H9 (cell line): ENCODE measurements around the gene PBOV1. TPM values are rescaled to one million over a fixed set of nuclear protein-coding genes. Genes with fewer than 3 reads are reported as not detected.

ENCODE experiments used
- DNase-seq: peaks from one replicate; pipeline ENCODE4 v3.0.0-alpha.2; 2017
- H2AFZ ChIP-seq: one replicate; pipeline ENCODE4 v1.6.1; 2013; ENCODE audit warnings: mild to moderate bottlenecking, low read length, control low read depth, moderate library complexity
- H2AK5ac ChIP-seq: 2 replicates; pipeline ENCODE4 v1.6.1; 2013; ENCODE audit warnings: low read length, control low read depth, mixed read lengths; ENCODE audit not compliant: insufficient read length
- H2BK120ac ChIP-seq: one replicate; pipeline ENCODE4 v1.6.1; 2013; ENCODE audit warnings: low read depth, mild to moderate bottlenecking, low read length, control low read depth, inconsistent platforms; ENCODE audit not compliant: poor library complexity, severe bottlenecking
- H2BK12ac ChIP-seq: 2 replicates; pipeline ENCODE4 v1.6.1; 2013; ENCODE audit warnings: low read length, control low read depth, mixed read lengths, low read depth; ENCODE audit not compliant: insufficient read length
- H2BK15ac ChIP-seq: 2 replicates; pipeline ENCODE4 v1.6.1; 2013; ENCODE audit warnings: low read depth, low read length, control low read depth
- H2BK20ac ChIP-seq: one replicate; pipeline ENCODE4 v1.6.1; 2013; ENCODE audit warnings: low read depth, mild to moderate bottlenecking, low read length, control low read depth, inconsistent platforms; ENCODE audit not compliant: poor library complexity, severe bottlenecking
- H2BK5ac ChIP-seq: 2 replicates; pipeline ENCODE4 v1.6.1; 2013; ENCODE audit warnings: low read length, control low read depth, mixed read lengths; ENCODE audit not compliant: insufficient read length
- H3K14ac ChIP-seq: 2 replicates; pipeline ENCODE4 v1.6.1; 2013; ENCODE audit warnings: low read length, control low read depth; ENCODE audit not compliant: insufficient read depth
- H3K18ac ChIP-seq: 2 replicates; pipeline ENCODE4 v1.6.1; 2013; ENCODE audit warnings: low read depth, mild to moderate bottlenecking, mixed read lengths, low read length, control low read depth; ENCODE audit not compliant: insufficient read length
- H3K23ac ChIP-seq: 2 replicates; pipeline ENCODE4 v1.6.1; 2013; ENCODE audit warnings: low read length, control low read depth, mixed read lengths, low read depth; ENCODE audit not compliant: insufficient read length
- H3K23me2 ChIP-seq: 2 replicates; pipeline ENCODE4 v1.6.1; 2013; ENCODE audit warnings: low read depth, mild to moderate bottlenecking, mixed read lengths, low read length, control low read depth; ENCODE audit not compliant: insufficient read length, poor library complexity, severe bottlenecking
- H3K27ac ChIP-seq: 2 replicates; pipeline ENCODE4 v1.5.1; 2013; ENCODE audit warnings: low read length, control low read depth, mixed read lengths, low read depth; ENCODE audit not compliant: insufficient read length
- H3K27me3 ChIP-seq: 2 replicates; pipeline ENCODE4 v1.6.1; 2013; ENCODE audit warnings: low read length, control low read depth, inconsistent platforms; ENCODE audit not compliant: insufficient read depth
- H3K4ac ChIP-seq: 2 replicates; pipeline ENCODE4 v1.6.1; 2013; ENCODE audit warnings: low read depth, mild to moderate bottlenecking, control low read depth, inconsistent platforms, low read length, moderate library complexity
- H3K4me1 ChIP-seq: 2 replicates; pipeline ENCODE4 v1.6.1; 2013; ENCODE audit warnings: low read length, control low read depth, inconsistent platforms; ENCODE audit not compliant: insufficient read depth
- H3K4me2 ChIP-seq: 2 replicates; pipeline ENCODE4 v1.6.1; 2013; ENCODE audit warnings: low read length, control low read depth, mixed read lengths; ENCODE audit not compliant: insufficient read length, insufficient read depth
- H3K56ac ChIP-seq: 2 replicates; pipeline ENCODE4 v1.6.1; 2013; ENCODE audit warnings: low read depth, mild to moderate bottlenecking, mixed read lengths, low read length, control low read depth; ENCODE audit not compliant: insufficient read length
- H3K79me1 ChIP-seq: 2 replicates; pipeline ENCODE4 v1.6.1; 2013; ENCODE audit warnings: low read depth, mild to moderate bottlenecking, moderate library complexity, low read length, control low read depth, inconsistent platforms; ENCODE audit not compliant: insufficient read depth, poor library complexity, severe bottlenecking
- H3K79me2 ChIP-seq: 2 replicates; pipeline ENCODE4 v1.6.1; 2013; ENCODE audit warnings: low read length, control low read depth, inconsistent platforms; ENCODE audit not compliant: insufficient read depth
- H3K9ac ChIP-seq: 2 replicates; pipeline ENCODE4 v1.6.1; 2013; ENCODE audit warnings: low read length, control low read depth, mixed read lengths; ENCODE audit not compliant: insufficient read length; ENCODE audit errors: extremely low read depth
- H3K9me3 ChIP-seq: one replicate; pipeline ENCODE4 v1.6.1; 2013; ENCODE audit warnings: low read depth, low read length, inconsistent platforms; ENCODE audit not compliant: control insufficient read depth
- H3T11ph ChIP-seq: one replicate; pipeline ENCODE4 v1.6.1; 2013; ENCODE audit warnings: mild to moderate bottlenecking, low read length, control low read depth, inconsistent platforms
- H4K20me1 ChIP-seq: one replicate; pipeline ENCODE4 v1.6.1; 2013; ENCODE audit not compliant: control insufficient read depth, insufficient read length, insufficient read depth
- H4K5ac ChIP-seq: 2 replicates; pipeline ENCODE4 v1.6.1; 2013; ENCODE audit warnings: low read depth, mild to moderate bottlenecking, mixed read lengths, low read length, control low read depth; ENCODE audit not compliant: insufficient read length
- H4K8ac ChIP-seq: replicated peaks from 2 replicates; pipeline ENCODE4 v1.6.1; 2013; ENCODE audit warnings: low read length, control low read depth, mixed read lengths, low read depth; ENCODE audit not compliant: insufficient read length
- H4K91ac ChIP-seq: 2 replicates; pipeline ENCODE4 v1.6.1; 2013; ENCODE audit warnings: low read depth, mild to moderate bottlenecking, moderate library complexity, mixed read lengths, low read length, control low read depth; ENCODE audit not compliant: insufficient read length
- H3K27ac Mint-ChIP-seq, 3 experiments: 2 replicates in 2 of 3; 3 replicates in 1 of 3; pipeline ENCODE4 v1.8.0; 2020 to 2021; ENCODE audit warnings: mixed read lengths in 3 of 3, mild to moderate bottlenecking in 1 of 3, moderate library complexity in 1 of 3
- H3K27me3 Mint-ChIP-seq: 2 replicates; pipeline ENCODE4 v1.8.0; 2021; ENCODE audit warnings: low read depth, mild to moderate bottlenecking, moderate library complexity, mixed read lengths
- H3K36me3 Mint-ChIP-seq, 3 experiments: 2 replicates in 2 of 3; 3 replicates in 1 of 3; pipeline ENCODE4 v1.8.0; 2020 to 2021; ENCODE audit warnings: low read depth in 3 of 3, mixed read lengths in 3 of 3; ENCODE audit not compliant: insufficient read depth in 1 of 3
- H3K4me1 Mint-ChIP-seq, 2 experiments: 2 replicates each; pipeline ENCODE4 v1.8.0; 2020; ENCODE audit warnings: mixed read lengths in 2 of 2
- H3K4me3 Mint-ChIP-seq, 2 experiments: 2 replicates in 1 of 2; 3 replicates in 1 of 2; pipeline ENCODE4 v1.8.0; 2020 to 2021; ENCODE audit warnings: mild to moderate bottlenecking in 2 of 2, mixed read lengths in 2 of 2, moderate library complexity in 1 of 2
- H3K9me3 Mint-ChIP-seq, 2 experiments: 2 replicates in 1 of 2; 3 replicates in 1 of 2; pipeline ENCODE4 v1.8.0; 2020; ENCODE audit warnings: mild to moderate bottlenecking in 2 of 2, mixed read lengths in 2 of 2, moderate library complexity in 1 of 2
- CTCF ChIP-seq: fragments of 200-600 bp; sonication (generic); conservative IDR thresholded peaks from 3 replicates; pipeline ENCODE4 v1.8.0; 2021; ENCODE audit warnings: antibody characterized with exemption, mild to moderate bottlenecking
- WGBS: extraction: QIAGEN DNeasy Blood & Tissue Kit; methylation state at CpG from one replicate; pipeline ENCODE4 v1.1.7; 2013; ENCODE audit warnings: missing lambda C conversion rate, low lambda C conversion rate, mixed read lengths; ENCODE audit not compliant: insufficient read length; ENCODE audit errors: extremely low coverage; 5-methylcytosine and 5-hydroxymethylcytosine counted together
- total RNA-seq: library from RNA; stranded (reverse); gene quantifications from 2 replicates; pipeline ENCODE4 v1.2.1, GENCODE V29; 2021

The PBOV1 gene
- total RNA-seq, 1 experiment from 2014 or later = not detected

- Histone ChIP-seq H4K20me1 (no peaks in the 10 kb centered on the region), H3K27me3 (no peaks in the 10 kb centered on the region), H3K56ac (no peak overlapping the region), H2BK12ac (no peak overlapping the region), H2AFZ (no peak overlapping the region), H3K27ac (no peak overlapping the region), H3T11ph (no peak overlapping the region), H3K14ac (no peak overlapping the region), H3K23me2 (no peaks in the 10 kb centered on the region), H3K18ac (no peak overlapping the region), H2BK20ac (no peak overlapping the region), H2BK15ac (no peak overlapping the region), H2BK5ac (no peak overlapping the region), H4K8ac (no peak overlapping the region), H3K4me2 (no peak overlapping the region), H3K23ac (no peak overlapping the region), H3K9ac (no peak overlapping the region), H3K79me1 (no peaks in the 10 kb centered on the region), H3K4ac (no peak overlapping the region), H2BK120ac (no peak overlapping the region), H4K5ac (no peak overlapping the region), H2AK5ac (no peak overlapping the region), H3K79me2 (no peaks in the 10 kb centered on the region), H4K91ac (no peak overlapping the region), H3K4me1 (peaks cover 5% of the 10 kb centered on the region; the same call in 1 of the 2 replicates), H3K9me3 (no peaks in the 10 kb centered on the region)
- H3K4me1 Mint-ChIP-seq = peaks cover 19 to 21% of the 10 kb centered on the region in 2 experiments
- peaks cover 12 to 14% of the 10 kb centered on the region in 2 experiments; a peak in 4 of 5 replicates for H3K9me3 Mint-ChIP-seq
- no peak overlapping the region for H3K4me3 Mint-ChIP-seq
- peaks cover 9 to 17% (median 15%) of the 10 kb centered on the region in 3 experiments for H3K36me3 Mint-ChIP-seq
- H3K27ac Mint-ChIP-seq = no peak overlapping the region
- WGBS = no CpG with 5 or more reads among the region's 4 CpGs
- TF ChIP-seq CTCF = no peak
- no peaks in the 10 kb centered on the region for H3K27me3 Mint-ChIP-seq
- no peak for DNase-seq
Observed at GRCh38 chr6:138201836-138202235, 16.5 kb downstream of the PBOV1 start.
